HG02623 (cell line): ENCODE measurements around the gene MEF2B.

Experiments
- ATAC-seq: cut with Tn5 transposase; IDR thresholded peaks from one replicate; pipeline ENCODE4 v1.9.1; 2021; ENCODE audit warnings: moderate library complexity; ENCODE audit not compliant: unreplicated experiment

The MEF2B gene

DNA sequence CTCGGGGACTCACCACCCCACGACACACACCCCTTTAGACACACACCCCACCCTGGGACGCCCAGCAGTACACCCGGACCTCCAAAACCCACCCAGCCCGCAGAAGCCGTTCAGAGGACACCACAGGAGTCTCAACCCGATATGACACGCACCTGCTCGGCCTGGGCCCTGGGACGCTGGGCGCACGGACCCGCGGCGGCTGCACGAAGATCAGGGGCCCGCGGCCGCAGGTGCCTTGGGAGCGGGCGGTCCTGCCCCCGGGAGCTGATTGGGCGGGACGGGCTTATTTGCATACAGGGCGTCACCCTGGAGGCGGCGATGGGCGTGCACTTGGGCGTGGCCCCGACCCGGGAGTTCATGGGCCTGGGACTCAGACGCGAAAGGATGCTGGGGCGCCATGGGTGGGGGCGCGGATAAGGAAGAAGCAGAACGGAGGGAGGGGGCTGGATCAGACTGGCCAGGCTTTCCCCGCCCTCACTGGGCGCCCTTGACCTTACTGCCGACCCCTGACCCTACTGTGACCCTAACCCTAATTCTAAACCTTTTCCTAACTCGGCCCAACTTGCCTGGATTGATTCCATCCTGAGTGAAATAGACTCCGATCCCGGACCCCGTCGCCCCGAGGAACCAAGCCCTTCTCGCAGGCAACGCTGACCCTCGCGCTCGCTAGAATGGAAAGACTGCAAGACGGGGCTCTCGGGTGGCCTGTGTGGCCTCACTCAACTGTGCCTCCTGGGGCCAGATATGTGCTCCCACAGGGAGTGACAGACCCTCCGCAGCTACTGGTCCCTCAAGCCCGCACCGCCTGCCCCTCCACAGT lies at the start of gene MEF2B:
TSS of gene MEF2B (minus strand) at position 211 of the 820 bp plus-strand sequence. CDS start 19,528 bp downstream, outside the sequence.
- ATAC-seq: peak; percentile 83

DNA sequence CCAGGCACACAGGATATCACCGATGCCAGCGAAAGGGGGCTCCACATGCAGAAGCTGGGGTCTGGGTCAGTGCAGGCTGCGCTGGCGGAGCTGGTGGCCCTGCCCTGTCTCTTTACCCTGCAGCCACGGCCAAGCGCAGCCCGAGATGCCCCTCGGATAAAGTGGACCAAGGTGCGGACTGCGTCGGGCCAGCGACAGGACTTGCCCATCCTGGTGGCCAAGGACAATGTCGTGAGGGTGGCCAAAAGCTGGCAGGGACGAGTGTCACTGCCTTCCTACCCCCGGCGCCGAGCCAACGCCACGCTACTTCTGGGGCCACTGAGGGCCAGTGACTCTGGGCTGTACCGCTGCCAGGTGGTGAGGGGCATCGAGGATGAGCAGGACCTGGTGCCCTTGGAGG lies 48.8 kb upstream of the MEF2B start:
- ATAC-seq: no peak

DNA sequence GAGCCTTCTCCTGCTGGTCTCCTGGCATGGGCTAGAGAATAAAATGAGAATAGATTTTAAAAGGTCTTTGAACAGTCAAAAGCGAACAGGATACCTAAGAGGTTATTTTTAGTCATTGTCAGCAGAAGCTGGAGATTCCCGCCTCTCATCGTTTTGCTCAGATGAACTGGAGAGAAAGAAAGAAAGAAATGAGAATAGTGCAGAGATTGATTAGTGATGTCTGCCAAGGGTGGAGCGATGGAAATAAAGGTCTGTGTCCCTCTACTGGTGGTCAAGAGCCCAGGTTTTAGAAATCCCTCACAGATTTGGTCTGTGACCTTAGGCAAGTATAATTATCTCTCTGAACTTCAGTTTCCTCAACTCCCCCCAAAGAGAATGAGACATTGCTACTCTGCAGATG lies 47.0 kb upstream of the MEF2B start:
- ATAC-seq: no peak

DNA sequence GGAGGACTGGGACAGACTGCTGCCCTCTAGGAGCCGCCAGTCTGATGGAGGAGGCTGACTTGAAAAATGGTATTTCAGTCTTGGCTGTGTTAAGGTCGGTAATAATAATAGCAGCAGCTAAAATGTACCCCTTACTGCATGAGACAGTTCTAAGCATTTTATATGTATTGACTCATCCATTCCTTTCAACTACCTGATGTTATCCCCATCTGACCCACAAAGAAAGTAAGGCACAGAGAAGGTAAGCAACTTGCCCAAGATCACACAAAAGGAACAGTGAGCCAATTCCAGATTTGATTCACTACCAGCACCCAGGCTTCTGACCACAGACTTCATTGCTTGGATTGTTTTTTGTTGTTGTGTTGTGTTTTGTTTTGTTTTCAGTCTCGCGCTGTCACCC lies 45.7 kb upstream of the MEF2B start:
- ATAC-seq: no peak

DNA sequence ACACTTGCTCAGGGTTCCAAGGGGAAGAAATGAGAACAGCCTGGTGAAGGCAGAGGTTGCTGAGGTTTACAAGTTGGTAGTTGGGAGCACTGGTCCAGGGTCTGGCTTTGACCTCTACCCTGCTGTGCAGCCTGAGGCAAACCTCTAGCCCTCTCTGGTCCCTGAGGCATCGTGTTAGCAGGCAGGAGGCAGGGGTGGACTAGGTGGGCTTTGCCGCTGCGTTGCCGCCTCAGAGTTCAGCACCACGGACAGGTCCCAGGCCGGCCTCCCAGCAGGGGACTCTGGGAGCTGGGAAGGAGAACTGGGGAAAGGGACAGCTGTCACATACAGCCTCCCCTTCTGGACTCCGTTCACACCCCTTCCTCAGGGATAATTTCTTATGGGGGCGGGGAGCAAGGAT lies 44.8 kb upstream of the MEF2B start:
- no peak for ATAC-seq

DNA sequence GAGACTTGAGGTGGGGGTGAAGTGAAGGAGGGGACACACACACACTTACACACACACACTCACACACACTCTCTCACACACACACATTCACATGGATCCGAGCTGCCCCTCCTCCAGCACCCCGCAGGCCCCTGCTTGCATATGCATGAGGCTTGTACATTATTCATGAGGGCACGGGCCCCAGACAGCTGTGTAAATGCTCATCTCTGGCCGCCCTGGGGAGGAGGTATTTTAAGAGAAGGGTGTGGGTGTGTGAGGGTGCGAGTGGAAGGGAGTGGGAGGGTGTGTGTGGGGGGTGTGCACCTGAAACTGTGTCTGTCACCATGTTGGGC lies 44.1 kb upstream of the MEF2B start:
- no peak for ATAC-seq

DNA sequence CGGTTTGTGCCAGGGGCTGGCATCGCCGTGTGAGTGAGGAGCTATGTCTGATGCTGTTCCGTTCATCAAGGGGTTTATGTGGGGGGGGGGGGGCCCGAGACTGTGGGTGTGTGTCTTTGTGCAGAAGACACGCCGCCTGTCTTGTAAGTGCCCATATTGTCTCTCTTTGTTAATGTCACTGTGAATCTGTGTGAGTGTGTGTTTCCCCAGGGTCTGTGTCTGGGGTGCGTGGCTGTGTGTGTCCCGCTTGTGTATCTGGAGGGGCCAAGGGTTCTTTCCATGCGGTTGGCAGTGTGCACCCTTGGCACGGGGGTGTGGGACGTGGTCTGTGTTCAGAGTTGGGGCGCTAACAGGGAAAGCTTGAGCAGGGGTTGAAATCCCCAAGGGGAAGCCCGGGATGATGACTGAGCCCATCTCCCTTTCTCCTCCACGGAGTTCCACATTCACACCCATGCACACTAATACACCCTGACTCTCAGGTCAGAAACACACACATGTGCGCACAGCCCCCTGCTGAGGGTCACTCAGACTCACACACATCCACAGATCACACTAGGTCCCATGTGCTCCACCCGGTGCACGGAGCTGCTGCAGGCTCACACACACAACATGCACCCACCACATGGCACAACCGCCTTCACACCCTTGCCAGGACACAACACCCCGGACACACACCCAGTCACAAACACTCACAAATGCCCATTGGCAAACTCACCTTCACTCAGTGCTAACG lies 43.5 kb upstream of the MEF2B start:
- ATAC-seq: no peak

DNA sequence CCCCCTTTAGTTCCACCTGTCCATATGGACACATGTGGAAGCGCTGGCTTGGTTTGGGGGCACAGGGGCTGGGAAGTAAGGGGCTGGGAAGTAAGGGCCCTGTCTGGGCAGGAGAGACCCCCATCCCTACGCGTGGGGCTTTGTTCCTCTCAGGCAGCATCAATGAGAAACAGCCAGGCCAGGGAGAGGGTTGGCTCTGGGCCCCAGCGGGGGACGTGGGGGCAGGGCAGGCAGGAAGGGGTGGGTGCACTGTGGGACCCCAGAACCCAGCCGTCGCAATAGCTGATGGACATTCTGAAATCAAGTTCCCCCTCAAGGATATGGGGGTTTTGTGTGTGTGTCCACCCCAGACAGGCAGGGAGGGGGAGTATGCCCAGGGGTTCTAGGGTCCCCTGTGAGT lies 42.9 kb upstream of the MEF2B start:
- no peak for ATAC-seq

DNA sequence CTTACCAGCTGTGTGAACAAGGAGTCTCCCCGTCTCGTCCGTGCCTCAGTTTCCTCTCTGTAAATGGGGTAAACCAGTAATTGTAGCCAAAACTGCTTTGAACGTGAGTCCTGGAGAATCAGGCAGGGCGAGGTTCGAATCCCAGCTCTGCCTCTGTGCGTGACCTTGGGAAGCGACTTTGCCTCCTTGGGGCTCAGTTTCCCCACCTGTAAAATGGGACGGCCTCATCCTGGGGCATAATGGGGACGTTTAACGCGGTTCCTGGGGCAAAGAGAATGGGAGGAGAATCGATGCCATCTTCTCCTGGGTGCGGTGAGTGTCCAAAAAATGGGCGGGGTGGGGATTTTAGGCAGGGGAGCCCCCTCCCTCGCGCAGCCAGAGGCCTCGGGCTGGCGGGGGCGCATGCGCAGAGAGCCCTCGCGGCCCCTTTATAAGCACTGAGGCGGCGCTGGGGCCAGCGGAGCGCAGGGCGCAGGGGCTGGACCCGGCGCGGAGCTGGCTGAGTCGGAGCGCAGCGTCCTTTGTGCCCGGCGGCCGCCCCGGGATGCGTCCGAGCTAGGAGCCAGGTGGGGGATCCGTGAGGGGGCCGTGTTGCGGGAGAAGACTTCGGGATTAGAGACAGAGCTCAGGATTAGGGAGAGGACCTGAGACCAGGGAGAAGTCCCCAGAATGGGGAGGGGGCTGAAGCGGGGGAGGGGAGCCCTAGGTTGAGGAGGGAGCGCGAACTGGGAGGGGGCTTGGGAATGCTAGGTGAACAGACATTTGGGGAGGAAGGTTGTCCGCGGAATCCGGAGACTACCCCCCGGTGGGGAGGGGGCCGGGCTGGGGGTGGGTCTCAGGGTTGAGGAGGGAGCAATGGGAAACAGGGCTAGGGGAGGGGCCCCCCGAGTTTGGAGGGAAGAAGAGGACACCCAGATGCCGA lies 41.7 kb upstream of the MEF2B start, which contains the start of gene NCAN:
TSS of gene NCAN (plus strand) at position 460 of the 922 bp plus-strand sequence. CDS start 4,996 bp downstream, outside the sequence.
- no peak for ATAC-seq

DNA sequence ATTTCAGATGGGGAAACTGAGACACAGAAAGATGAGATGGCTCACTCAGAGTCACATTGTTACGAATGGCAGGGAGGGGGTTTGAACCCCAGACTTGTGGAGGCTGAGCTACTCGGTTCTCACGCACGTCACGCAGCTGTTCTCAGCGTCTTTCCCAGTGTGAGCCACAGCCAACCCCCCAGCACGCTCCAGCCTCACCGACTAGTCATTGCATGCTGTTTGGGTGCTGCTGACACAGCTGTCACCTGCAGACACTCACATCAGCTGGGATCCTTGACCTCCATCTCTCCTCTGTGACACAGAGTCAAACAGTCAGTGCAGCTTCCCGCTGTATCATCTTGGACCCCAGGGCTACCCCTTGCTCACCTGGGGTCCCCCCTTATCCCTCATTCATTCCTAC lies 39.3 kb upstream of the MEF2B start:
- no peak for ATAC-seq

DNA sequence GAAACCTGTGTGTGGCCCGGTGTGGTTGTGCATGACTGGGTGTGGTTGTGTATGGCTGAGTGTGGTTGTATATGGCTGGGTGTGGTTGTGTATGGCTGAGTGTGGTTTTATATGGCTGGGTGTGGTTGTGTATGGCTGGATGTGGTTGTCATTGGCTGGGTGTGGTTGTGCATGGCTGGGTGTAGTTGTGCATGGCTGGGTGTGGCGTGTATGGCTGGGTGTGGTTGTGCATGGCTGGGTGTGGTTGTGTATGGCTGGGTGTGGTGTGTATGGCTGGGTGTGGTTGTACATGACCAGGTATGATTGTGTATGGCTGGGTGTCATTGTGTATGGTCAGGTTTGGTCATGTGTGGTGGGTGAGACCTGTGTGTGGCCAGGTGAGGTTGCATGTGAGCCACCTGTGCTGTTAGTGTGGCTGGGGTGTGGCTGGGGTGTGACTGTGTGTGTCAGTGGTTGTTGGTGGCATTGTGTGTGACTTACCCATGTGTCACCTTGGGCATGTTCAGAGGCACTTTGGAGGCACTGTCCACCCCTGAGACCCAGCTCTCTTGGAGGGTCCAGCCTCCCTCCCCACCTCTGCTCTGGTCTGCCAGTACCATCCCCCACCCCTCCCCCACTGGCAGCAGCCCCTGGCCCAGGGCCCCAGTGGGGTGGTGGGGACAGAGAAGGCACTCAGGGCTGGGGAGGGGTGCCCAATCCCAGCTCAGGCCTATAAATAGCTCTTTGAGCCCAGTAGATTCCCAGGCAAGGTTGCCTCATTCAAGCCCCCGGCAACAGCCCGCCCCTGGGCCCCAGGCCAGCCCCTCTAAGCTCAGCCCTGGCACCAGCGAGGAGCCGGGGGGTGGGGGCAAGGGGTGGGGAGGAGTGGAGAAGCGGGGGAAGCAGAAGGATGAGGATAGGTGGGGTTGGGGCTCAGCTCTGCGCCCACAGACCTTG lies 37.8 kb upstream of the MEF2B start:
- ATAC-seq: no peak

DNA sequence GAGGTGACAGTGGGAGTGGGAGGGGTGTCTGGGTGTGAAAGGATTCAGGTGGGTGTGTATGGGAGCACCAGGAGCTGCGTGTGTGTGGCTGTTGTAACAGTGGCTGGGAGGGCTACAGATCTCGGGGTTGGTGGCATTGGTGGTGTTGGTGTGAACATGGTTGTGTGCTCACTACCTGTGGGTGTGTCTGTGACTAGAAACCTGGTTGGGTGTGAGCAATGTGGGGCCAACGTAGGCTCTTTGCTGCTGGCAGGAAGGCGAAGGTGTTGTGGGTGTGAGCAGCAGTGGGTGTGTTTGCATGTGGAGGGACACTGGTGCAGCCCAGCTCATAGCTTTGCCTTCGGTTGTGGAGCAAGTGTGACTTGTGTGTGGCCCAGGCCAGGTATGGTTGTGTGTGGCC lies 36.9 kb upstream of the MEF2B start:
- no peak for ATAC-seq

DNA sequence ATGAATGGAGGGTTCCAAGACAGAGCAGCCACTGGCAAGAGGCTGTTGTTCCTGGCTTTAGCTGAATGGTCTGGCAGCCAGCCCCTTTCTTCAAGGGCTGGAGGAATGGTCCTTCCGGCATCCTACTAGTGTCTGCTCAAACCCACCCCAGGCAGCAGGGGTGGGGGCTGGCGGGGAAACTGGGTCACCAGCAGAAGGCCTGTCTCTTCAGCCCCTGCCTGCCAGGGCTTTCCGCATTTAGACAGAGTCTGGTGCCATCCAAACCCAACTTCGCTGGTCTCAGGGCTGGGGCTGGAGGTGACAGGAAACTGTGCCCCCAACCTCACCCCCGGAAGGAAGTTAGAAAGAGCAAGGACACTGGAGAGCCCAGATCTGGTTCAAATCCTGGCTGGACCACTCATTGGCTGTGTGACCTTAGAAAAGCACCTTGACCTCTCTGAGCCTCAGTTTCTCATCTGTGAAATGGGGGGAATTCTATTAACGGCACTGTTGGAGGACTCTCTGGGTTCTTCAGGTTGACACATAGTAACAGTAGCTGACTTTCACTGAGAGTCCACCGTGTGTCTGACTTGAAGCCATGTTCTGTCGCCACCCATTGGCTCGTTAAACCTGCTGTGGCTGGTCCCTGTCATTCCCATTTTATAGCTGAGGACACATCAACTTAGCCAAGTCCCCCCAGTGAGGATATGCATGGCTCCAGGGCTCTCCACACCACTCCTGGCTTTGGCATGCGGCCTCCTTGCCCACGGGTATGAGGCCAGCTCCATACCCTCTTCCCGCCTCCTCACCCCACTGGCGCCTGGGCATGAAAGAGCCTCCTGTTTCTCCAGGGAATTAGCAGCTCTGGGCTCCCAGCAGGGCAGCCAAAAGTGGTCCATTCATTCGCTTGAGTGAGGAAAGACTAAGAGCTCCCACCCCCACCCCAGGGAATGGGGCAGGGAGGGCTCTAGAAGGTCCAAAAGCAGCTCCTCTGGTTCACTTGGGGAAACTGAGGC lies 35.6 kb upstream of the MEF2B start:
- ATAC-seq: no peak

DNA sequence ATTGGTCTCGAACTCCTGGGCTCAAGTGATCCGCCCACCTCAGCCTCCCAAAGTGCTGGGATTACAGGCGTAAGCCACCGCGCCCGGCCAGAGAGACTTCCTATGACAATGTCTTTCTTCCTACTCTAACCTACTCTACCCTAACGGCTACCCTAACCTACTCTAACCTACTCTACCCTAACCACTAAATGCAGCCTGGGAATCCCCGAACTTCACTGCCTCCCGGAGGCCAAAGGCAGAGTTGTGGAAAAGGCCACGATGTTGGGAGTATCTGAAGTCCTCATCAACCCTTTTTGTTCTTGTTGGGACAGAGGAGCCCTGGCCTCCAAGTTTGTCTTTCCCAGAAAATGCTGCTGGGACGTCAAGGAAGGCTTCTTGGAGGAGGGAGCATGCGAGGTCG lies 34.1 kb upstream of the MEF2B start:
- ATAC-seq: no peak

DNA sequence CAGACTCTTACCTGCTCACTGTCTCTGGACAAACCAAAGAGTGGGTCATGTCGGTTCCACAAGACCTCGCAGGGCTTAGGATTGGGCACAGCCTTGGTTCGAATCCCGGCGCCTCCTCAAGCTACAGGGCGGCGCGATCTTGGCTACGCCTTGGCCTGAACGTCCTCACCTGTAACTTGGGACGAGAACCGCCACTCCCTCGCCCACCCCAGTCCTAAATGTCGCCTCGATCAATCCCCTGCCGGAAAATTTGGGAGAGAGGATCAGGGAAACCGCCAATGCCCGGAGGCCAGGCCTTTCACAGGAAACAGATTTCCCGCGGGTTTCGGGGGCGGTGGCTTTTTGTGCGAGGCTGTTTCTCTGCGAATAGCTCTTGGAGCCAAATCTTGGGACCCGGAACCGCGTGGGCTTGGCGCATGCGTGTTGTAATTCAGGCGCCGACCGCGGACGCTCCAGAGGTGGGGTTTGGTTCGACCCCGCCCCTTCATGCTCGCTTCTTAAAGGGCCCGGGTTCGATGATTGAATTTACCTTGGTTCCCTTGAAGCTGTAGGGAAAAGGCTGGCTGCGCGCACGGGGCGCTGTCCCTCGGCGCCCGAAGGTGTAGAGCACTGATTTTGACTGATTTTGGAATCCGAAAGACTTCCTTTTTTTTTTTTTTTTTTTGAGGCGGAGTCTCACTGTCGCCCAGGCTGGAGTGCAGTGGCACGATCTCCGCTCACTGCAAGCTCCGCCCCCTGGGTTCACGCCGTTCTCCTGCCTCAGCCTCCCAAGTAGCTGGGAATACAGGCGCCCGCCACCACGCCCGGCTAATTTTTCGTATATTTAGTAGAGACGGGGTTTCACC lies 33.2 kb upstream of the MEF2B start, which contains the start of gene NR2C2AP:
TSS of gene NR2C2AP (minus strand) at position 403 of the 845 bp plus-strand sequence. CDS start at position 49, 354 bp downstream.
- ATAC-seq: peak; percentile 79

DNA sequence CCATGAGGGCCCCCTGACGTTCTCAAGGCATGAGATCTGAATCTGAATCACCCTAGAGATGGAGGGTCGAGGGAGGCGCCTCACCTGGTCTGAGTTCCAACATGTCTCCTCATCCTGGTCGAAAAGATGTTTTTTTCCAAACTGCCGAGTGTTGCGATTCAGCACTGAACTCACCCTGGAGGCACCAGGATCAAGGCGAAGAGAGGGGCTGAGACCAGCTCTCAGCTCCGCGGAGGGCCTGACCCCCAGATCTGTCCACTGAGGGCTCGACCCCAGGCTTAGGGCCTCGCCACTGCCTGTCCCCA lies 32.6 kb upstream of the MEF2B start:
- no peak for ATAC-seq

DNA sequence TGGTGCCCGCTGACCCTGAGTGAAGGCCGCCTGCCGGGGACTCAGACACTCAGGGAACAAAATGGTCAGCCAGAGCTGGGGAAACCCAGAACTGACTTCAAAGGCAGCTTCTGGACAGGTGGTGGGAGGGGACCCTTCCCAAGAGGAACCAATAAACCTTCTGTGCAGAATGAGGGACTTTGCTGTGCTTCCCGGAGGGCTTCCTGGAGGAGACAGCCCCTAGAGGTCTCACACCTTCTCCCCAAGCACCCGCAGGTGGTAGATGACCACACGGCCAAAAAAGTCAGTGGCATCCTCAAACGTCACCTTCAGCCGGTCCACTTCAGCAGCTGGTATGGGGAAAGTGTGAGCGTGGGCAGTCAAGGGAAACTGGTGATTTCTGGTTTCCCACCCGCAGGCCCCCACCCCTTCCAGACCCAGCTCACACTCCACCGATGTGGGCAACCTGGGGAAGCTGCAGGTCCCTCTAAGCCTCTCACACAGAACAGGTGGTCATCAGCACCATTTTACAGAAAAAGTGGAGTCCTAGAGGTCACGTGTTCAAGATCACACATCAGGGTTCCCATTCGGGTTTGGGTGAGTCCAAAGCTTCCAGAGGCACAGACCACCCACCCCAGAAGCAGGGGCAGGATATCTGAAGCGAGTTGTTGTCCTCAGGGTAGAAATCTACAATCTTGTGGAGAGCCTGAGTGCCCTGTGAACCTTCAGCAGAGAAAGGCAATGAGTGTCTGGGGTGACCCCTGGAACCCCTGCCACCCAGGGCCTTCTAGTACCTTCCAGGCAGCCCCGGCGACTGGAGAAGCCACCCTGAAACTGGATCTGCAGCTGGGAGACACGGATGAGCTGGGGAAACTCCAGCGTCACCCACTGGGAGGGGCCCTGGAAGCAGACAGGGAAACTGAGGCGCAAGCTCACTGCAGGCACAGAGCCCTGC lies 31.9 kb upstream of the MEF2B start:
- no peak for ATAC-seq
